GM12865 (cell line): ENCODE results near the gene LARP1B.

Experiments
- DNase-seq: peaks from one replicate; pipeline ENCODE4 v3.0.0; 2010; ENCODE audit warnings: low read depth
- H3K4me3 ChIP-seq: 2 replicates; pipeline ENCODE4 v1.5.1; 2011; ENCODE audit warnings: mild to moderate bottlenecking, low read depth, low read length, control low read depth
- TF ChIP-seq, protein P1 (sequence below): IDR thresholded peaks from 2 replicates; pipeline ENCODE4 v1.5.1; 2011; ENCODE audit warnings: low read length, control low read depth, low read depth, inconsistent platforms; ENCODE audit not compliant: insufficient read depth; ENCODE audit errors: missing control alignments

Gene LARP1B

DNA sequence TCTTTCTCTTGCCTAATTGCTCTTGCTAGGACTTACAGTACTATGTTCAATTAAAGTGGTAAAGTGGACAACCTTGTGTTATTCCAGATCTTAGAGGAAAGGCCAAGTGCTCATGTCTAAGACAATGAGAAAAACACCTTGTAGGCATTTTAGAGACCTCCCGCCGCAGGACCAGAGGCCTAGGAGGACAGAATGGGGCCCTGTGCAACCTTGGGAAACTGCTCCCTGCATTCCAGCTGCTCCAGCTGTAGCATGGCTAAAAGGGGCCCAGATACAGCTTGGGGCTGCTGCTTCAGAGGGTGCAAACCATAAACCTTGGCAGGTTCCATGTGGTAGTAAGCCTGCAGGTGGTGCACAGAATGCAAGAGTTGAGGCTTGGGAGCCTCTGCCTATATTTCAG lies 125.5 kb downstream of the LARP1B start:
- no peak overlapping the region for H3K4me3 ChIP-seq
- DNase-seq, result no peak
- TF ChIP-seq, protein P1, sequence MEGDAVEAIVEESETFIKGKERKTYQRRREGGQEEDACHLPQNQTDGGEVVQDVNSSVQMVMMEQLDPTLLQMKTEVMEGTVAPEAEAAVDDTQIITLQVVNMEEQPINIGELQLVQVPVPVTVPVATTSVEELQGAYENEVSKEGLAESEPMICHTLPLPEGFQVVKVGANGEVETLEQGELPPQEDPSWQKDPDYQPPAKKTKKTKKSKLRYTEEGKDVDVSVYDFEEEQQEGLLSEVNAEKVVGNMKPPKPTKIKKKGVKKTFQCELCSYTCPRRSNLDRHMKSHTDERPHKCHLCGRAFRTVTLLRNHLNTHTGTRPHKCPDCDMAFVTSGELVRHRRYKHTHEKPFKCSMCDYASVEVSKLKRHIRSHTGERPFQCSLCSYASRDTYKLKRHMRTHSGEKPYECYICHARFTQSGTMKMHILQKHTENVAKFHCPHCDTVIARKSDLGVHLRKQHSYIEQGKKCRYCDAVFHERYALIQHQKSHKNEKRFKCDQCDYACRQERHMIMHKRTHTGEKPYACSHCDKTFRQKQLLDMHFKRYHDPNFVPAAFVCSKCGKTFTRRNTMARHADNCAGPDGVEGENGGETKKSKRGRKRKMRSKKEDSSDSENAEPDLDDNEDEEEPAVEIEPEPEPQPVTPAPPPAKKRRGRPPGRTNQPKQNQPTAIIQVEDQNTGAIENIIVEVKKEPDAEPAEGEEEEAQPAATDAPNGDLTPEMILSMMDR, result no peak

DNA sequence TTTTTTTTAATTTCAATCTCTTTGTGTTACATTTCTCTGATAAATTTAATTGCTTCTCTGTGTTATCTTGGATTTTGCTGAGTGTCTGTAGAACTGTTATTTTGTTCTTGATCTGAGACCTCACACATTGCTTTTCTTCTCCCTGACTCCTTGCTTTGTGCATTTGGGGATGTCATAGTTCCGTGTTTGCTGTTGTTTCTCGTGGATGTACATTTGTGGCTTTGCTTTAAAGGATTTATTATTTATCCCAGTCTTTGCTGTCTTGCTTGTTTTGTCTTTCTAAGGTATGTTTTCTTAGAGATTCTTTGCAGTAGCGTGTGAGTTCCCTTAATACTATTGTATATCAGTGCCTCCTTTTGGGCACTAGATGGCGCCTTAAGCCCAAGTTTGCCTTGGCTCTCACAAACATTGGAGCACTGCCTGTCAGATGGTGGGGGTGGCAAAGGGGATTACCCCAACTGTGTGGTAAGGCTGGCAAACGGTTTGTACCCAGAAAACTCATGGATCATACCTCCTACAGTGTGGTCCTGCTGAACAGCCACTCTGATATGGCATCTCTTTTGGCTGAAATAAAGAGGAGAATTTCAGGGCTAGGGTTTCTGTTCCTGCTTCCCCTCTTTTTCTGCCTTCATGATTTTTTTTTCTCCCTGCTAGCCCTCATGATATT lies 130.1 kb downstream of the LARP1B start:
- peak; percentile 80 for DNase-seq
- no peak overlapping the region for H3K4me3 ChIP-seq

DNA sequence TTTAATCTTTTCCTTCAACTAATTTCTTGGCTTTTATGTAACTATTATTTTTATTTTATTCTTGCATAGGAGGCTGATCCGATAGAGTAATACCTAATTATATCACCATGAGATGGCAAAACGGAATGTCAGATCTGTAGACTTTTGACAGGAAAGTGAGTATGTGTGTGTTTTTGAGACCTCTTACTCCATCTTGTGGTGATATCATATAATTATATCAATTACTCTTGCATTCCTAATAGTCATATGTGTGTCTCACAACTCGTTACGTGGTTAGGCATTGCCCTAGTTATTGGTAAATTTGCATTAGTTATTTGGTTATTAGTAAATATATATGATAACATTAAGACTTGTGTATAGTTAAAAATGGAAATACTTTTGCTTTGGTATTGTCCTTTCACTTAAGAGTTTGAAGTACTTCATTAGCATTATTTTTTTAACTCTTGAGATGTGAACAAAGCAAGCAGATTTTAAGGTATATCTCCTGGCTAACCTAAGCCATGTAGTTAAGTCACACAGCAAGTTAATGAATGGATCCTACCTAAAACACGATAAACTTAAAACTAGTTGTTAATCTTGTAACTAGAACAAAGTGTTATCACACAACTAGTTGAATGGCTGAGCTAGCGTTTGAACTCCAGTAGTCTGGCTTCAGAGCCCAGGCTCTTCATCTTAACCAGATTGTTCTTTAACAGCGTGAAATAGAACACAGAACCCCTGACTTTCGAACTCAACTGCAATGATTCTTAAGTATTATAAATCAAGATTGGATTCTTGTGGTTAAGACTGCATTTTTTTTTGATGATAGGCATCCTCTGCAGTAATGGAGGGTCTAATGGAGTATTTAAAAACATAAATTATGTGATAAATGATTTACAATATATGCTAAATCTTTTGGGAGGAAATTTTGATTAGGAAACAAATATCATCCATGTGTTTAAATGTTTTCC lies 159.4 kb downstream of the LARP1B start:
- TF ChIP-seq, protein P1, result peak; percentile 30
- no peak overlapping the region for H3K4me3 ChIP-seq
- DNase-seq, result peak; percentile 22

More for the DNA sequence above, 130.1 kb downstream of the LARP1B start:
- TF ChIP-seq, protein P1, result peak; percentile 80

DNA sequence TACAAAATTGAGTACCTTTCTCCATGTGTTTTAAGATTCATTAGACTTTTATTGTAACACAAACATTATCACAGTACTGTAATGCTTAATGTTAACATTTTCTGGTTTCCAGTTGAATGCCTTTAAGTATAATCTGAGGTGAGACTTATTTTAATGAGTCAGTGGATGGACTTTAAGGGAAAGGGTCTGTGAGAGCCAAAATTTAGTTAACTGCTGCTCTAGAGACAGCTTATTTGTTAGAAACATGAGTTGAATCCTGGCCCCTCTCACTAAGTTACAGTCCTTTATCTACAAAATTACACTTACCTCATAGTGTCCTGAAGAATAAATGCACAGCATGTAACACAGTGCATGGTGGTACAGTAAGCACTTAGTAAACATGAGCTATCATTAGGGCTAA lies 160.5 kb downstream of the LARP1B start:
- TF ChIP-seq, protein P1, result no peak
- no peak overlapping the region for H3K4me3 ChIP-seq
- no peak for DNase-seq

DNA sequence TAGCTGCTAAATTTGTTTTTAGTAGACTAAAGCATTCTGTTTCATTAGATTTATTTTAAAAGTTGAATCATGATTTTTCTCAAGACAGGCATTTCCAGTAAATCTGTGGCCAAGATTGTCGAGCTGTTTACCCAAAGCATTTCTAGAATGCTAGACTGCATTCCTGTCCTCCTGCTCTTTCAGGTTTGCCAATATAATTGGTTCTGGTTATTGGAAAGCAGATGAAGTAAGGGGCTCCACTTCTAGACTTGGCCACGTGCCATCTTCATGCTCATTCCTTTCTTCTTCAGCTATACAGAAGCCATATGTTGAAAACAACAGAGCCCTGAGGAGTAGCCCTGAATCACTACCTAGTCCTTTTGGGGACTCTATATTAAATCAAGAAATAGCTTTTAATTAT lies 164.0 kb downstream of the LARP1B start:
- no peak overlapping the region for H3K4me3 ChIP-seq

DNA sequence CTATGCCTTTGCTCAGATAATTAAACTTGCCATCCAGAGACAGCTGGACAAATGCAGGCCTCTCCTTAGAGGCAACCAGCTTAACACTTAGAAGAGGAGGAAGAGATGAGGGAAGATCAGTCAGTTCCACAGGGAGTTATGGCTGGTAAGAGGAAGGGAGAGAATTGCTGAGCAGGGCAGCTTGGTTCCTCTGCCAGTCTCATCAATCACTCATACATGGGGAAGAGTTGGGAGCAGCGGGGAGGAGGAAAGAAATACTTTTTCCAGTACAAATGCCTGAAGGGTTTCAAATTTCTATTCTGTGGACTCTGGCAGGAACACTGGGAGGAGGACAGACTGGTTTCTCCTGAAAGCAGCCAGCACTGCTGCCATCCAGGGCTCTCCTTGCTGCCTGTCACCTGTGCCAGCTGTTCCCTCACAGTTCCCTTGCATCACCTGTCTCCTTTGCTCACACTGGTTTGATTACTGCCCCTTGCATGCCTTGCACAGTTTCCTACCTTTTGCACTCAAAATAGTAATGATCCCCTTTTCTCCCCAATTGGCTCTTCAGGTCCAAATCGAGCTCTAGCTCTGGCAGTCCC lies 167.0 kb downstream of the LARP1B start:
- H3K4me3 ChIP-seq, result no peak overlapping the region
- TF ChIP-seq, protein P1, result no peak
- DNase-seq, result no peak

More for the DNA sequence above, 164.0 kb downstream of the LARP1B start:
- TF ChIP-seq, protein P1, result no peak
- no peak for DNase-seq
